ENCODE data around the gene FTSJ1. TPM values are rescaled to one million over a fixed set of nuclear protein-coding genes. Genes with fewer than 3 reads are reported as not detected.

The FTSJ1 gene
- total and polyA plus RNA-seq, 2 of the 8 experiments (the other 6 are each of a cell fraction or from before 2014, with no cell fraction given) = 62.4 to 80.4 TPM

DNA sequence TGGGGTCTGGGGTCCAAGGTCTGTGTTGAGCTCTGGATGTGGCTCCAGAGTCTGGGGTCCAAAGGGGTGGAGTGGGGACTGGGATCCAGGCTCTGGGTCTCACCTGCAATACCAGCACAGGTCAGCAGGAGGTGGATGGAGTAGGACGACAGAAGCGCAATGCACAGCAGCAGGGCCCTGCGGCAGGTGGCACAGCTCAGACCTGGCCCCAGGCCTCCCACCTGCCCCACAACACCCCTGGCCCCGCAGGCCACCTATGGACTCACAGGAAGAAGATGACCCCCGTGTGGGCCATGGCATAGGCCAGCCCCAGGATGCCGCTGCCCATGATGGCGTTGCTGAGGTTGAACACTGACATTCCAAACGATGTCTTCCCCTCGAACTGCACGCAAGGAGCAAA is 9.3 kb upstream of the FTSJ1 start:
- no peak overlapping the region for H4K5ac ChIP-seq (ENCODE audit: insufficient read length, low read depth, low read length)
- DNase-seq (ENCODE audit: low read depth in 1 of 2, low spot score in 2 of 2) (peak in 1 of 2 experiments; percentile 68), FAIRE-seq (no peak)
- H3K9ac ChIP-seq (replicated peaks in 1 of 4; ENCODE audit: extremely low read depth in 1 of 4, low read depth in 3 of 4, low read length in 3 of 4) = no peak overlapping the region
- peak overlapping the region in 1 of 2 experiments; percentile 90; a peak in 1 of 4 replicates for H3K4me2 ChIP-seq (ENCODE audit: insufficient read depth in 1 of 2, low read depth in 2 of 2, low read length in 2 of 2)
- no peak overlapping the region for H2AK5ac ChIP-seq (ENCODE audit: low read depth, low read length)
- peaks cover 0 to 5% (median 1%) of the 10 kb centered on the region in 4 experiments; a peak in 2 of 8 replicates for H3K36me3 ChIP-seq (ENCODE audit: control insufficient read depth in 2 of 4, insufficient read depth in 4 of 4, low read length in 3 of 4)
- H4K8ac ChIP-seq (ENCODE audit: extremely low read depth, insufficient read depth, low read length) = no peak overlapping the region
- ChIA-PET CTCF (ENCODE audit: partially characterized antibody) (interaction anchor here (0.9 to 6.2 kb wide), 7 partner anchors 15 to 384 kb away, joined by 3 to 32 read pairs (median 5); no protein-coding TSS in a partner anchor), POLR2A (ENCODE audit: partially characterized antibody) (interaction anchor here (0.7 to 1.8 kb wide), 3 partner anchors 10 to 825 kb away, joined by 3 to 8 read pairs (median 5); no protein-coding TSS in a partner anchor)
- H3K4me3 ChIP-seq (ENCODE audit: extremely low read depth in 1 of 4, insufficient read depth in 2 of 4, low read depth in 3 of 4, low read length in 4 of 4) = no peak overlapping the region
- H2BK15ac ChIP-seq (ENCODE audit: low read length) = no peak overlapping the region
- H3K18ac ChIP-seq (ENCODE audit: extremely low read depth, low read length) = no peak overlapping the region
- H3K79me2 ChIP-seq (ENCODE audit: control insufficient read depth in 1 of 2, insufficient read depth in 2 of 2, low read length in 2 of 2) = peaks cover 0 to 8% of the 10 kb centered on the region in 2 experiments; a peak in 1 of 4 replicates
- WGBS, 2 experiments (ENCODE audit: extremely low coverage in 1 of 2, insufficient coverage in 1 of 2, insufficient read length in 1 of 2, insufficient replicate concordance in 2 of 2, low coverage in 1 of 2, low lambda C conversion rate in 2 of 2, missing lambda C conversion rate in 1 of 2) = no CpG with 5 or more reads among the region's 10 CpGs
- H3K23me2 ChIP-seq (ENCODE audit: low read depth, low read length) = no peaks in the 10 kb centered on the region
- H3K9me3 ChIP-seq (ENCODE audit: insufficient read depth in 2 of 2, low read depth in 1 of 2, low read length in 1 of 2) = no peaks in the 10 kb centered on the region
- no peak overlapping the region for H3K14ac ChIP-seq (ENCODE audit: insufficient read length)
- no peaks in the 10 kb centered on the region for H3K27me3 ChIP-seq (replicated peaks in 1 of 4; ENCODE audit: control insufficient read depth in 3 of 4, extremely low read depth in 1 of 4, insufficient read depth in 3 of 4, low read length in 3 of 4)
- H2BK120ac ChIP-seq (replicated peaks; ENCODE audit: low read depth, low read length) = no peak overlapping the region
- no peak overlapping the region for H2AFZ ChIP-seq (ENCODE audit: low read length)
- no peak overlapping the region for H3K56ac ChIP-seq (replicated peaks; ENCODE audit: insufficient read length, low read depth, low read length)
- no peak overlapping the region for H3K23ac ChIP-seq (ENCODE audit: insufficient read length)
- no peak overlapping the region for H2BK5ac ChIP-seq (ENCODE audit: low read depth, low read length)
- H3K4ac ChIP-seq (replicated peaks; ENCODE audit: insufficient read length, low read depth, low read length) = no peak overlapping the region
- no peak overlapping the region for H2BK12ac ChIP-seq (ENCODE audit: low read depth, low read length)
- H3K4me1 ChIP-seq (replicated peaks in 1 of 4; ENCODE audit: control insufficient read depth in 3 of 4, insufficient read depth in 4 of 4, low read length in 3 of 4) = peaks cover 0 to 10% (median 8%) of the 10 kb centered on the region in 4 experiments; a peak in 6 of 7 replicates
- H4K20me1 ChIP-seq (replicated peaks in 1 of 2; ENCODE audit: control insufficient read depth in 1 of 2, insufficient read depth in 2 of 2, low read length in 2 of 2) = no peaks in the 10 kb centered on the region
- H4K91ac ChIP-seq (replicated peaks; ENCODE audit: insufficient read length, low read length) = no peak overlapping the region
- H3K79me1 ChIP-seq (ENCODE audit: low read depth, low read length) = 0 out of 2 replicates have a peak, but pooled peaks cover 2% of the 10 kb centered on the region
- no peak overlapping the region for H3K27ac ChIP-seq (ENCODE audit: low read depth, low read length)
- no peak overlapping the region for H2BK20ac ChIP-seq (ENCODE audit: low read length)
- TF ChIP-seq ASH2L (IDR thresholded peaks at IDR 0.05; ENCODE audit: low read length) (no peak), SIN3A (conservative IDR thresholded peaks at IDR 0.05 in 1 of 2, IDR thresholded peaks at IDR 0.05 in 1 of 2; ENCODE audit: low read depth in 1 of 2, low read length in 2 of 2) (no peak), GABPA (IDR thresholded peaks at IDR 0.05; ENCODE audit: borderline replicate concordance, insufficient read depth, low read length) (no peak)

Data from H1 (cell line).